ENCODE results near the gene TFF3.

DNA sequence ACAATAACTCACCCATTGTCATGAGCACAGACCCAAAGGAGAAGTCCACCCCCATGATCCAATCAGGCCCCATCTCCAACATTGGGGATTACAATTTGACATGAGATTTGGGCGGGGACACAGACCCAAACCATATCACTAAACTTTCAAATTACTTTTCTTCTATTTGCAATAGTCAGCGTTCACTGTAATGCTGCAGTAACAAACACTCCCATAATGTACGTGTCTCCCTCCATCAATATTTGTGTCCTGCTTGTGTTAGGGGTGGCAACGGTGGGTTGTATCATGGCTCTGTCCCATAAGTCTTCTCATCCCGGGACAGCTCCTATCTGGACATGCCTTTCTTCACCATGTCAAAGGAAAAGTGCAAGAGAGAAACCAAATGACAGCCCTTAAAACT is 26.2 kb downstream of the TFF3 start:
- TF ChIP-seq, protein P1, sequence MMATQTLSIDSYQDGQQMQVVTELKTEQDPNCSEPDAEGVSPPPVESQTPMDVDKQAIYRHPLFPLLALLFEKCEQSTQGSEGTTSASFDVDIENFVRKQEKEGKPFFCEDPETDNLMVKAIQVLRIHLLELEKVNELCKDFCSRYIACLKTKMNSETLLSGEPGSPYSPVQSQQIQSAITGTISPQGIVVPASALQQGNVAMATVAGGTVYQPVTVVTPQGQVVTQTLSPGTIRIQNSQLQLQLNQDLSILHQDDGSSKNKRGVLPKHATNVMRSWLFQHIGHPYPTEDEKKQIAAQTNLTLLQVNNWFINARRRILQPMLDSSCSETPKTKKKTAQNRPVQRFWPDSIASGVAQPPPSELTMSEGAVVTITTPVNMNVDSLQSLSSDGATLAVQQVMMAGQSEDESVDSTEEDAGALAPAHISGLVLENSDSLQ (IDR thresholded peaks at IDR 0.05) = no peak
- no peak for TF ChIP-seq TARDBP (IDR thresholded peaks at IDR 0.05)
- no peak for TF ChIP-seq LEF1 (IDR thresholded peaks at IDR 0.05; ENCODE audit: borderline replicate concordance)
- no peak for TF ChIP-seq NFRKB (IDR thresholded peaks at IDR 0.05)
- TF ChIP-seq ELF4 (IDR thresholded peaks at IDR 0.05) = no peak
- no peak for TF ChIP-seq SP1 (IDR thresholded peaks at IDR 0.05)
- no peak for TF ChIP-seq BHLHE40 (IDR thresholded peaks at IDR 0.05; ENCODE audit: borderline replicate concordance)
- no peak for TF ChIP-seq CTBP1 (IDR thresholded peaks at IDR 0.05; ENCODE audit: borderline replicate concordance)
- TF ChIP-seq FOXM1 (IDR thresholded peaks at IDR 0.05; ENCODE audit: borderline replicate concordance) = no peak
- no peak for TF ChIP-seq HDGF (IDR thresholded peaks at IDR 0.05; ENCODE audit: borderline replicate concordance)
- TF ChIP-seq FOXA1 (IDR thresholded peaks at IDR 0.05) = no peak
- no peak for TF ChIP-seq SUZ12 (IDR thresholded peaks at IDR 0.05)
- TF ChIP-seq L3MBTL2 (conservative IDR thresholded peaks at IDR 0.05) = no peak

All from HEK293T (cell line).